Activated gamma-delta T cell treated with Interleukin-2 at 50 U/mL for 16 hours (primary cell): Measurements from ENCODE around the gene KIF13A.
"Not testable (repeated sequence)": the region's sequence is repeated elsewhere in the genome, so short reads cannot be mapped to it uniquely, and the experiment has no call there.

Experiments used
- DNase-seq: peaks from one replicate; pipeline ENCODE4 v3.0.0-alpha.2; 2020

KIF13A gene

DNA sequence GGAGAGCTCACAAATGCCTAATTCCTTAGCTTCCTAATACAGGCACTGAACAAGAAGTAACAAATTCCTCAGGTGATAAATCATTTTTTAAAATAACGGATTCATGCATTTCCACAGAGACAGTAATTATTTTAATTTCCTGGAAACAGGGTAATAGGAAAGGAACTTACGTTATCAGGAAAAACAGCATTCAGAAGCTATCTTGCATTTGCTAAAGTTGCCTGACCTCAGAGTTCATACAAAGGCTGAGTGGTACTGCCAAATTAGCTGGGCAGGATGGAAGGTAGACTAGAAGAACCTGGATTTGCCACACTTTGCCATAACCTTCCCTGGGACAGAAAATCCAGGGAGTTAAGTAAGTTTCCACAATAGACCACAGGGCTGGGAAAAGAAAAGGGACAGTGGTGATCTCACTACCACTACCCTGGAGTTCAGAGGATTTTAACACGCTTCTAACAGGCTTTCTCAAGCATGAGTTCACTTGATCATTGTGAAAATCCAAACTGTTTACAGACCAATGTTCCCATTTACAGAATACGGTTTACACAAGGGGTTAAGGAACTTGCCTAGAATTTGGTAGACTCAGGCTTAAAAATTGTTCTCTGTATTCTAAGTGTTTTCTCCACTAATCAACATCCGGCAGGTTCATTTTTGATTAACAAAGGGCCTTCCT lies 57.0 kb downstream of the KIF13A start:
- DNase-seq = no peak

DNA sequence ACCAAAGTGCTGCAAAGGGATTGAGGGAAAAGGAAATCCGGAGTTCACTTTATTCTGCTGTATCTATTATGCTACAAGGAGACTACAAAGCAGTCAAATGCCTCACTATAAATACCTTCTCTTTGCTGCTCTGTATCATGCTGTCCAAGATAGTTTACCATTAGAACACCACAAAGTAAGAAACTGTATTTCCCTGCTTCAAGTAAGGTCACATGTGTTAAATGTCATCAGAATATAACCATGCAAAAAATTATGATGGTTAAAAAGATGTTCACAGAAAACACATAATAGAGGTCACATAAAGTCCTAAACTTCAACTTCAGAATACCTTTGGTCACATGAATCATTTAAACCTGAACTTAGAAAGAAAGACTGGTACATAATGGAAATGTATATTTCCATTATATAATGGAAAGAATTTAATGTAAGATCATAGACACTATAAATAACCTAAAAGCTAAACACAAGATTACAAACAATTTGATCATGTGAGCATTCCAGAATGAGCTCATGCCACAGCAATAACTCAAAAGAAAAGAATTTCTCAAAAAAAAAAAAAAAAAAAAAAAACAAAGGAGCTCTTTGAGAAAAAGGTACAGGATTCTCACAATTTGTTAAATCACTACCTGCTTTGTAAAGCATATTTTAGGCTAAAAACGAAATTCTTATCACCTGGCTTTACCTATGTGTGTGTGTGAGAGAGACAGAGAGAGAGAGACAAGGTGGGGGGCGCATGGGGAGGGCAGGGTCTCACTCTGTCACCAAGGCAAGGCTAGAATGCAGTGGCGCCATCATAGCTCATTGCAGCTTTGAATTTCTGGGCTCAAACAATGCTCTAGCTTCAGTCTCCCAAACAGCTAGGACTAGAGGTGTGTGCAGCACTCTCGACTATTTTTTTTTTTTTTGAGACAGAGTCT lies 58.7 kb downstream of the KIF13A start:
- no peak for DNase-seq

DNA sequence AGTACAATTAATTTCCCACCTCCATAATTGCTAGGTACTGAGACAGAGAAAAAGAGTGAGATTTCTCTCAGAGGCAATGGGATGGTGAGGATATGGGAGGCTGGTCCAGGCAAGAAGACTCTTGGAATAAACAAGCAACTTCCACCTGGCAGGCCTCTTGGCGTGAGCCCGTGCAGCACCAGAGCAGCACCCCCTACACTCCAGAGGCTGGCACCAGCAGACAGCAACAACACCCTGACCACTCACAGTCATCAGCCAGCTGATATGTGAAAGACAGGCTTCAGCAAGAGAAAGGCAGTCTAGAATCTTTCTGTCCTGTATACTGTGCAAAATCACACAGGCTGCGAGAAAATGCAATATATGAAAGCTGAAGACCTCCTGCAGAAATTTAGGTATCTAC lies 59.7 kb downstream of the KIF13A start:
- DNase-seq = no peak

DNA sequence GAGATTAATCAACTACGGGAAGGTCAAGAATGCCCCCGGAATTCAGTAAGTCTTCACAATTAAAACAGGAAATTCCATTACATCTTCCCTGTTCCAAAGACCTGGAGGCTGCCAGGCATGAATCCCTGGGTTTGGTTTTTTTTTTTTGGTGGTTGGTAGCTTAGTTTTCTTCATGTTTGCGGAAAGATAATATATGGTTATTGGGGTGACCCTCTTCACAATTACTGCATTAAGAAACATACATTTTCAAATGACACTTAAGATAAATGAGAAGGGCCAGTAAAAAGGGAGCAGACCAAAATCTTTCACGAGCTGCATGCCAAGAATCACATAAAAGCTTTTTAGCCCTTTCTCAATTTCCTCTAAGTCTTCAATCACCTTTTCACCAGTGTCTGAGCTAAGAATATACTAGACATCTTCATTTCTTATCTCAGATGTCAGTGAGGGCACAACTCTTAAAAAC lies 64.0 kb downstream of the KIF13A start:
- no peak for DNase-seq

DNA sequence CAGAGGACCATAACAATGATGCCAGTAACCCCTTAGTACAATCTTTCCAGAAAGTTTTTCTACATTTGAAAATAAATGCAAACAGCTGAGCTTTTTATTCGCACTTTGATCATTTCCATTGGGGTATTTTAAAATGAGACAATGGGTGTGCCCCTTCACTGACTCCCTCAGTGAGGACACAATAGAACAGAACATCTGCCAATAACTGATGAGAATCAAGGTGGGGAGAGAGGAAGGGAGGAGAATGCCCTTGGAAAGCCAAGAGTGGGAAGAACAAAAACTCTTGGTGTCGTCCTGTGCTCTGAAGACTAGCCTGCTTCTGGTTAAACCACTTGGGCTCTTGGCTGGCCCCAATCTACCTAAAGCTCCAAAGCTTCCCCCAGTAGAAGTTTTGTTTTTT lies 66.0 kb downstream of the KIF13A start:
- DNase-seq = no peak

DNA sequence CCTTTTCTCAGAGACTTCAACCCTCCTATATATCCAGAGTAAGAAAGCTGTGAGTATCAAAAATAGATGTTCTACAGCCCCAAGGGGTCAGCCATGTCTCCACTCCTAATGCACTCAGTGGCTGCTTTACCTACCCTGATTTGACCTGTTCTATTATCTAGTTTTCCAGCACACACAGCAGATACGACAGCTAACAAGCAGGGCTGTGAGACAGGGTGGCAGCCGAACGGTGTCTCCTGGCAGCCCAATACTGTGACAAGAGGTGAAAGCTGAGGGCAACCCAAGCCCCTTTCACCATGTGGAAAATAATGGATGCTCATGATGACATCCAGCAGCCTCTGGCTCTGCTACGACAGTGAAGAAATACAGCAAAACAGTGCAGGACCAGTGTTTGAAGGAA lies 67.9 kb downstream of the KIF13A start:
- no peak for DNase-seq

GRCh38 chr6:17917837-17918763 lies 69.3 kb downstream of the KIF13A start:
- DNase-seq = no peak

GRCh38 chr6:17914651-17915050 lies 72.8 kb downstream of the KIF13A start:
- DNase-seq = no peak

- no peak for DNase-seq
Observed at GRCh38 chr6:17912521-17912920, 74.9 kb downstream of the KIF13A start.

DNA sequence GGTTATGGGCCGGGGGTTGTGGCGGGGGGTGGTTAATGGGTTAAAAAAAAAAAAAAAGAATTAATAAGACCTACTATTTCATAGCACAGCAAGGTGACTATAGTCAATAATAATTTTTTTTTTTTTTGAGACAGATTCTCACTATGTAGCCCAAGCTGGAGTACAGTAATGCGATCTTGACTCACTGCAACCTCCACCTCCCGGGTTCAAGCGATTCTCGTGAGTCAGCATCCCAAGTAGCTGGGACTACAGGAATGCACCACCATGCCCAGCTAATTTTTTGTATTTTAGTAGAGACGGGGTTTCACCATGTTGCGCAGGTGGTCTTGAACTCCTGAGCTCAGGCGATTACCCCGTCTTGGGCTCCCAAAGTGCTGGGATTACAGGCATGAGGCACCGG lies 75.8 kb downstream of the KIF13A start:
- not testable (repeated sequence) for DNase-seq

DNA sequence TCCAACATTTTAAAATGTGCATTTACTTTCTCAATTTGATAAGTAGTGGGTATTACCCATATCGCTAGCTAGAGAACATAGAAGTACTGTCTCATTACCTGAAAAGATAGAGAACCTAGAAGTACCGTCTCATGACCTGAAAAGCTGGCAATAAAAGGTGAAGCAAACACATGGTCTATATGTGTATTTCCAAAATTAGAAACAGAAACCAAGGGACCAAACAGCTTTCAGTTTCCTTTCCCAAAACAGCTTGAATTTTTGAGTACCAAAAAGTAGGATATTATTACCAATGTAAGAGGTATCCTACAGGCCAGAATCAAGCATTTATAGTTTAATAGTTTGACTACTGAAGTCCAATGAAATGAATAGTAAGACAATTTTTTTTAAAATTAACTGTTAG lies 77.2 kb downstream of the KIF13A start:
- DNase-seq = no peak

GRCh38 chr6:17908831-17909230 lies 78.6 kb downstream of the KIF13A start:
- no peak for DNase-seq

DNA sequence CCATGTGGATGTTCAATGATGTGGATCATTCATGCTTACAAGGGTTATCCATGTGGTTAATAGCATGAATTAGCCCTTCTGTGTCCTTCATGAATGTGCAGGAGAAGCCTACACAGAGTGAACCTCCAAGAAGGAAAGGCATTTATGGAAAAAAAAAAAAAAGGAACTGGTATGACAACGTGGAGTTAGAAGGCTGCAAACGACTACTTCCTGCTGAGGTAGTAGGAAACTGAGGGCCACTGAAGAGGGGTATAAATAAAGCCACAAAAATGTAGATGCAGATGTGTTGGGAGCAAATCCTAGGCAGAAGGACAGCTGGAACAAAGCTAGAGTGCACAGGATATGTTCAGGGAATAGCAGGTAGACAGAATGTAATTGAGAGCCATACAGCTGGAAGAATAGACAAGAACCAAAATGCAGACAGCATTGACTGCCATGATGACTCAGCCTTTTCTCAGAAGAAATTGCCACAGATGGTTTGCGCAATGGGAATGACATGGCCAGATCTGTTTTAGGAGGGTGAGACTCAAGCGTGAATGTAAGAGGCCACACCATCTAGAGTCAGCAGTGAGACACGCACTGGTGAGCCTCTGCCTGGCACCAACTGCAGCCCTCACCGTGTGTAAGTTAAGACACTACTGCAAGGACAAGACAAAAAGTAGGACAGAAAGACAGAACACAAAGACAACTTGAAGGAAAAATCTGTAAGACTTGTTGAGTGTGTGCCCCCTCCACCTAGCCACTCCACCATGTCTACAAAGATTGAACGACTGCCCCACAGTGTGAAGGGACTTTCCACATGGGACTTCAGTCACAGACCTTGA lies 79.8 kb downstream of the KIF13A start:
- no peak for DNase-seq

DNA sequence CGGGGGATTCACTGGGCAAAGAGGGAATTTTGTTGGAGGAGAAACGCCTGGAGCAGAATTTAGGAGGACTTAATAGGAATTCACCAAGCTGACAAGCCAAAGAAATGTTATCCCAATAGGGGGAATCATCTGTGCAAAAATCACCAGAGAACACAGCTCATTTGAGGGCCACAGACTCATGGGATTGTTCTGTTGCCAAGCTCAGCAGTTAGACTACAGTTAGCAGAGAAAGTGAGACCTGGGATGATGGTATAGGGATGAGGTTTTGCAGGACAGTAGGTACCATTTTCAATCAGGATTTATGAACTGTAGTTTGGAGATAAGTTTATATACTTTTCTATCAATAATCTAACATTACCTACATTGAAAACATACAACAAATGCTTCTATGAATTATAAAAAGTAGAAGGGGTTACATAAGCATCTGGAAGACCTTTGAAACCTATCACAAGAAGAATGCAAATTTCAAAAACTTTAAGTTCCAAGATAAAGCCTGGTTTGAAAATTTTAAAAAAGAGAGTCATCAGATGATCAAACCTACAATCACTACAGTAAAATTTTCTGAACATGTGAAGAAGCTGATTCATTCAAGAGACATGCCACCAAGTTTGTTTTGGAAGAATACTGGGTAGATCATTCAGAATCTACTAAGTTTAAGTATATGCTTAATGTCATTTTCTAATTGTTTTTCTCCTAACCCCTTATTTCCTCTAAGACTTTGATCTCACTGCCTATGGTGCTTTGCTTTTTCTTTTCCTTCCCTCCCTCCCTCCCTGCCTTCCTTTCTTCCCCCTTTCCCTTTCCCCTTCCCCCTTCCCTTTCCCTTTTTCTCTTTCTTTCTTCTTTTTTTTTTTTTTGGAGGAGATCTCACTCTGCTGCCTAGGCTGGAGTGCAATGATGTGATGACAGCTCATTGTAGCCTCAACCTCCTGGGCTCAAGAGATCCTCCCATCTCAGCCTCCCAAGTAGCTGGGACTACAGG lies 81.5 kb downstream of the KIF13A start:
- DNase-seq = no peak

GRCh38 chr6:17904491-17905120 lies 82.8 kb downstream of the KIF13A start:
- DNase-seq = no peak

DNA sequence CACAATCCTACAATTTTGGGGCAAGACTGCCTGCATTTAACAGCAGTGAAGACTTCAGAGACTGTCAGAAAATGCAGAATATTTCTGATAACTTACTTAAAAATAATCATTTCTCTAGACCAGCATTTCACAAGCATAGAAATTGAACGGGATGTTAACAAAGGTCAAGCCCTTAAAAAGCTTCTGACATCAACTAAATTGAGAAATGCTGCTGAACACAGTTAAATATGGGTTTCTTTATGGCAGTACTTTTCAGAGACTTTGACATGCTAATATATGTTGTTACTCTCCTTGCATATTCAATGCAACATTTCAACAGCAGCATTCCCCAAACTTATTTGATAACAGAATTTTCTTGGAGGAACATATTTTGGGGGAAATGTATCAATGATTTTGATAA lies 84.5 kb downstream of the KIF13A start:
- no peak for DNase-seq

GRCh38 chr6:17901493-17901892 lies 85.9 kb downstream of the KIF13A start:
- DNase-seq = no peak

DNA sequence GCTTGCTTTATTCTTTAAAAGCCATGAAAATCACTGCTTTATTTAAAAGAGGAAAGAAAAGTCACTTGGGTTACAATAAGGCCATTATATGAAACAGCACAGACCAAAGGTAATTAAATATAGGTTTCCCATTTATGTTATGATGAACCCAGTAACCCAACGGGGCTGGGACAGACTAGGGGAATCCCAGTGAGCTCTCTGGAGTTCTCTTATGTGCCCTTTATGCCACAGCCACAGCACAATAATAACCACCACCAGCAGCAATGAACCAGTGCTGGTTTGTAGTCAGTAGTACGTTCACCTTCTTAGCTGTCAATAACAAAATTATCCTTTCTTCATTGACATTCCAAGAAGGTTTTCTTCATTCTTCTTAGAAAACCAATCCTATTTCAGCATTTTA lies 87.4 kb downstream of the KIF13A start:
- no peak for DNase-seq

DNA sequence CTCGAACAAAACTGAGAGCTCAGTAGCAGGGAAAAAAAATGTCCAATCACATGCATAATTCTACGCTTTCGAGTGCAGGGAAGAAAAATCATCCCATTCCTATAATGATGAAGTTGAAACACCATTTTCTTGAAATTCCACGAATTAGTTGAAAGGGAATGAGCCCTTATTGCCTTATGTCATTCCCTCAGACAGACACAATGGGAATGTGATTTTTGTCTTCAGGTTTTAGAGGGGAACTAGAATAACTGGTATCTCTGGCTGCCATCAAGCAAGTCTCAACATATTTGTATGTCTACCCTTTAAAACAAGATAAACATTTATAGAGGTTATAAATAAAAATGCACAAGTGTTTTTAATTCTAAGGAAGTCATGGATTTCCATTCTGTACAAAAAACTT lies 87.9 kb downstream of the KIF13A start:
- no peak for DNase-seq

- DNase-seq = no peak
Observed at GRCh38 chr6:17897681-17898080, 89.8 kb downstream of the KIF13A start.
